ENCODE measurements around the gene NRSN2. TPM values are rescaled to one million over a fixed set of nuclear protein-coding genes. Genes with fewer than 3 reads are reported as not detected.

NRSN2 gene
- total RNA-seq, 1 experiment from 2014 or later: 22.7 TPM

- Mint-ChIP-seq H3K4me1 (peaks cover 25 to 28% of the 10 kb centered on the region in 2 experiments), H3K27ac (no peak overlapping the region), H3K36me3 (ENCODE audit: insufficient read depth in 1 of 3, low read depth in 3 of 3) (peaks cover 0 to 9% (median 5%) of the 10 kb centered on the region in 3 experiments; a peak in 3 of 7 replicates), H3K4me3 (no peak overlapping the region), H3K27me3 (ENCODE audit: low read depth) (no peaks in the 10 kb centered on the region; the same call in 1 of the 2 replicates), H3K9me3 (peaks cover 6 to 10% of the 10 kb centered on the region in 2 experiments; a peak in 3 of 5 replicates)
- no peak overlapping the region for H2BK5ac ChIP-seq (ENCODE audit: insufficient read length, low read length)
- H3K27ac ChIP-seq (ENCODE audit: insufficient read length, low read depth, low read length): no peak overlapping the region
- DNase-seq: no peak
- TF ChIP-seq, protein P1, sequence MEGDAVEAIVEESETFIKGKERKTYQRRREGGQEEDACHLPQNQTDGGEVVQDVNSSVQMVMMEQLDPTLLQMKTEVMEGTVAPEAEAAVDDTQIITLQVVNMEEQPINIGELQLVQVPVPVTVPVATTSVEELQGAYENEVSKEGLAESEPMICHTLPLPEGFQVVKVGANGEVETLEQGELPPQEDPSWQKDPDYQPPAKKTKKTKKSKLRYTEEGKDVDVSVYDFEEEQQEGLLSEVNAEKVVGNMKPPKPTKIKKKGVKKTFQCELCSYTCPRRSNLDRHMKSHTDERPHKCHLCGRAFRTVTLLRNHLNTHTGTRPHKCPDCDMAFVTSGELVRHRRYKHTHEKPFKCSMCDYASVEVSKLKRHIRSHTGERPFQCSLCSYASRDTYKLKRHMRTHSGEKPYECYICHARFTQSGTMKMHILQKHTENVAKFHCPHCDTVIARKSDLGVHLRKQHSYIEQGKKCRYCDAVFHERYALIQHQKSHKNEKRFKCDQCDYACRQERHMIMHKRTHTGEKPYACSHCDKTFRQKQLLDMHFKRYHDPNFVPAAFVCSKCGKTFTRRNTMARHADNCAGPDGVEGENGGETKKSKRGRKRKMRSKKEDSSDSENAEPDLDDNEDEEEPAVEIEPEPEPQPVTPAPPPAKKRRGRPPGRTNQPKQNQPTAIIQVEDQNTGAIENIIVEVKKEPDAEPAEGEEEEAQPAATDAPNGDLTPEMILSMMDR (conservative IDR thresholded peaks at IDR 0.05): no peak
- no peaks in the 10 kb centered on the region for H3K79me2 ChIP-seq (ENCODE audit: insufficient read depth, low read length)
- H3K23me2 ChIP-seq (ENCODE audit: insufficient read length, low read depth, low read length, poor library complexity, severe bottlenecking): no peaks in the 10 kb centered on the region
- no peak overlapping the region for H2AFZ ChIP-seq (ENCODE audit: low read length)
- no peak overlapping the region for H2BK20ac ChIP-seq (ENCODE audit: low read depth, low read length, poor library complexity, severe bottlenecking)
- H3K27me3 ChIP-seq (ENCODE audit: insufficient read depth, low read length): no peaks in the 10 kb centered on the region
- H3K18ac ChIP-seq (ENCODE audit: insufficient read length, low read depth, low read length): no peak overlapping the region
- H2BK120ac ChIP-seq (ENCODE audit: low read depth, low read length, poor library complexity, severe bottlenecking): no peak overlapping the region
- WGBS (ENCODE audit: extremely low coverage, insufficient read length, low lambda C conversion rate): no CpG with 5 or more reads among the region's 2 CpGs
- H4K91ac ChIP-seq (ENCODE audit: insufficient read length, low read depth, low read length): no peak overlapping the region
- no peaks in the 10 kb centered on the region for H3K9me3 ChIP-seq (ENCODE audit: control insufficient read depth, low read depth, low read length)
- no peak overlapping the region for H3K14ac ChIP-seq (ENCODE audit: insufficient read depth, low read length)
- H3K23ac ChIP-seq (ENCODE audit: insufficient read length, low read depth, low read length): no peak overlapping the region
- H3K4me2 ChIP-seq (ENCODE audit: insufficient read depth, insufficient read length, low read length): no peak overlapping the region
- H2BK15ac ChIP-seq (ENCODE audit: low read depth, low read length): no peak overlapping the region
- no peak overlapping the region for H4K5ac ChIP-seq (ENCODE audit: insufficient read length, low read depth, low read length)
- H3K56ac ChIP-seq (ENCODE audit: insufficient read length, low read depth, low read length): no peak overlapping the region
- H3K4ac ChIP-seq (ENCODE audit: low read depth, low read length): no peak overlapping the region
- H2AK5ac ChIP-seq (ENCODE audit: insufficient read length, low read length): no peak overlapping the region
- no peaks in the 10 kb centered on the region for H3K79me1 ChIP-seq (ENCODE audit: insufficient read depth, low read depth, low read length, poor library complexity, severe bottlenecking)
- no peaks in the 10 kb centered on the region for H4K20me1 ChIP-seq (ENCODE audit: control insufficient read depth, insufficient read depth, insufficient read length)
- no peak overlapping the region for H3T11ph ChIP-seq (ENCODE audit: low read length)
- no peak overlapping the region for H2BK12ac ChIP-seq (ENCODE audit: insufficient read length, low read depth, low read length)
- peaks cover 5% of the 10 kb centered on the region; the same call in 1 of the 2 replicates for H3K4me1 ChIP-seq (ENCODE audit: insufficient read depth, low read length)
- H4K8ac ChIP-seq (replicated peaks; ENCODE audit: insufficient read length, low read depth, low read length): no peak overlapping the region
- no peak overlapping the region for H3K9ac ChIP-seq (ENCODE audit: extremely low read depth, insufficient read length, low read length)
Measured at GRCh38 chr20:402496-402885, 55.6 kb downstream of the NRSN2 start.
